Keratinocyte (primary cell): Measurements from ENCODE around the gene MED31. TPM values are rescaled to one million over a fixed set of nuclear protein-coding genes. Genes with fewer than 3 reads are reported as not detected.
"Not testable (repeated sequence)": the region's sequence is repeated elsewhere in the genome, so short reads cannot be mapped to it uniquely, and the experiment has no call there.

Experiments used
- DNase-seq: peaks from one replicate; pipeline ENCODE4 v3.0.0-alpha.2; 2011; ENCODE audit warnings: low read depth, missing footprints, low spot score
- FAIRE-seq: peaks from 2 replicates; lab custom pipeline; 2011; peaks lifted over from hg19 to GRCh38; lab: Jason Lieb, UNC
- H2AFZ ChIP-seq: 2 replicates; pipeline ENCODE4 v1.6.0; 2012; ENCODE audit warnings: low read length, control low read depth, inconsistent platforms; ENCODE audit not compliant: control insufficient read depth
- H3K27ac ChIP-seq: 2 replicates; pipeline ENCODE4 v1.5.1; 2011; ENCODE audit warnings: low read length; ENCODE audit not compliant: control insufficient read depth, insufficient read depth
- H3K27me3 ChIP-seq: 3 replicates; pipeline ENCODE4 v1.6.0; 2011; ENCODE audit warnings: low read length; ENCODE audit not compliant: control insufficient read depth, insufficient read depth; ENCODE audit errors: extremely low read depth
- H3K36me3 ChIP-seq, 2 experiments: 2 replicates in 1 of 2; 3 replicates in 1 of 2; pipeline ENCODE4 v1.5.1; 2011; ENCODE audit warnings: low read length in 2 of 2, mild to moderate bottlenecking in 1 of 2; ENCODE audit not compliant: control insufficient read depth in 2 of 2, insufficient read depth in 2 of 2; ENCODE audit errors: extremely low read depth in 1 of 2
- H3K4me1 ChIP-seq: 3 replicates; pipeline ENCODE4 v1.5.1; 2011; ENCODE audit warnings: low read length; ENCODE audit not compliant: control insufficient read depth, insufficient read depth; ENCODE audit errors: extremely low read depth
- H3K4me2 ChIP-seq: 3 replicates; pipeline ENCODE4 v1.6.0; 2011; ENCODE audit warnings: low read depth, low read length; ENCODE audit not compliant: control insufficient read depth, insufficient read depth; ENCODE audit errors: extremely low read depth
- H3K4me3 ChIP-seq, 3 experiments: fragments of 200-600 bp in 1 of 3; sonication (generic) in 1 of 3; 2 replicates in 2 of 3; 3 replicates in 1 of 3; pipeline ENCODE4 v1.5.1; 2011 to 2016; ENCODE audit warnings: low read length in 3 of 3, mild to moderate bottlenecking in 3 of 3, control low read depth in 2 of 3, inconsistent platforms in 1 of 3, low read depth in 1 of 3, mixed read lengths in 1 of 3, mixed run types in 1 of 3, moderate library complexity in 1 of 3; ENCODE audit not compliant: control insufficient read depth in 2 of 3, insufficient read depth in 2 of 3; ENCODE audit errors: extremely low read depth in 1 of 3
- H3K79me2 ChIP-seq: 2 replicates; pipeline ENCODE4 v1.6.0; 2012; ENCODE audit warnings: low read length; ENCODE audit not compliant: control insufficient read depth, insufficient read depth
- H3K9ac ChIP-seq: 3 replicates; pipeline ENCODE4 v1.6.0; 2011; ENCODE audit warnings: low read length; ENCODE audit not compliant: control insufficient read depth, insufficient read depth; ENCODE audit errors: extremely low read depth
- H3K9me1 ChIP-seq: 3 replicates; pipeline ENCODE4 v1.6.0; 2011; ENCODE audit warnings: low read length; ENCODE audit not compliant: control insufficient read depth, insufficient read depth; ENCODE audit errors: extremely low read depth
- H3K9me3 ChIP-seq: 2 replicates; pipeline ENCODE4 v1.5.1; 2012; ENCODE audit warnings: low read depth, low read length; ENCODE audit not compliant: control insufficient read depth
- H4K20me1 ChIP-seq: 3 replicates; pipeline ENCODE4 v1.6.0; 2011; ENCODE audit warnings: low read length; ENCODE audit not compliant: control insufficient read depth, insufficient read depth; ENCODE audit errors: extremely low read depth
- EZH2 ChIP-seq: IDR thresholded peaks from one replicate; pipeline ENCODE4 v1.6.1; 2012; ENCODE audit warnings: inconsistent platforms, mild to moderate bottlenecking, low read length, moderate library complexity
- dilution Hi-C: fragments of 300-500 bp; cut with MboI; formaldehyde crosslinking; loops from one replicate; pipeline ENCODE4 v1.7.0; 2020; ENCODE audit warnings: low sequenced_read_pairs; ENCODE audit not compliant: extremely low pct_ligation_motif_present
- polyA plus RNA-seq, 5 experiments: library from polyadenylated mRNA; depleted of rRNA in 3 of 5; stranded (reverse) in 3 of 5; stranded (forward) in 1 of 5; unstranded in 1 of 5; fragments of >200 nt; gene quantifications; 1 replicate in 1 of 5; 2 replicates in 3 of 5; 3 replicates in 1 of 5; pipeline versions ENCODE4 v1.2.1 to v1.2.3, GENCODE V29; 2011 to 2012; ENCODE audit warnings: missing spikeins in 2 of 5, low read depth in 1 of 5, low replicate concordance in 1 of 5
- TF ChIP-seq, protein P1 (sequence below), 3 experiments: IDR thresholded peaks in 1 of 3; conservative IDR thresholded peaks in 1 of 3; optimal IDR thresholded peaks in 1 of 3; 2 replicates in 2 of 3; 3 replicates in 1 of 3; pipeline versions ENCODE3 to v1.5.1; 2011; ENCODE audit warnings: low read length in 3 of 3, mild to moderate bottlenecking in 3 of 3, moderate library complexity in 2 of 3, control low read depth in 1 of 3, inconsistent platforms in 1 of 3; ENCODE audit not compliant: insufficient read depth in 2 of 3; ENCODE audit errors: extremely low read depth in 1 of 3

The MED31 gene
- polyA plus RNA-seq, 1 donor (not counting 4 experiments of a cell fraction or from before 2014, with no cell fraction given), result 49.0 TPM

DNA sequence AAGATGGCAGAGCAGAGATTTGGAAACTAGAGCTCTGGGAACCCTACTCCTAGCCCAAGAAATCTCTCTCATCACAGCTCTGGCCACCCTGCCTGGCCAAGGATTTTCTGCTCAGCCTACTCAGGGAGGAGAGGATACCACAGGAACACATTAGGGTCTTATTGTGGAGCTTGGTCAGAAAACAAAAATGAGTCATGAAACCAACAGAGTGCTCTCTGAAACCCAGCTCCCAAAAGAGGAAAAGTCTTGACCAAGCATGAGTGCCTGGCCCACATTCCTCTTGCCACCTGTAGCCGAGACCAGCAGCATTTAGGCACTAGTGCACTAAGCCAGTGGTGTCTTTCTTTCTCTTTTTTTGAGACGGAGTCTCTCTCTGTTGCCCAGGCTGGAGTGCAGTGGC, 43.6 kb upstream of the MED31 start:
- Histone ChIP-seq H3K9ac (no peak overlapping the region), H3K4me2 (no peak overlapping the region), H3K4me1 (no peaks in the 10 kb centered on the region), H3K9me1 (no peaks in the 10 kb centered on the region), H3K27ac (no peak overlapping the region), H3K79me2 (no peaks in the 10 kb centered on the region), H3K27me3 (peaks cover 9% of the 10 kb centered on the region), H3K36me3 (no peaks in the 10 kb centered on the region), H4K20me1 (no peaks in the 10 kb centered on the region), H2AFZ (no peak overlapping the region), H3K4me3 (no peak overlapping the region), H3K9me3 (no peaks in the 10 kb centered on the region)
- FAIRE-seq, result no peak
- TF ChIP-seq, protein P1, sequence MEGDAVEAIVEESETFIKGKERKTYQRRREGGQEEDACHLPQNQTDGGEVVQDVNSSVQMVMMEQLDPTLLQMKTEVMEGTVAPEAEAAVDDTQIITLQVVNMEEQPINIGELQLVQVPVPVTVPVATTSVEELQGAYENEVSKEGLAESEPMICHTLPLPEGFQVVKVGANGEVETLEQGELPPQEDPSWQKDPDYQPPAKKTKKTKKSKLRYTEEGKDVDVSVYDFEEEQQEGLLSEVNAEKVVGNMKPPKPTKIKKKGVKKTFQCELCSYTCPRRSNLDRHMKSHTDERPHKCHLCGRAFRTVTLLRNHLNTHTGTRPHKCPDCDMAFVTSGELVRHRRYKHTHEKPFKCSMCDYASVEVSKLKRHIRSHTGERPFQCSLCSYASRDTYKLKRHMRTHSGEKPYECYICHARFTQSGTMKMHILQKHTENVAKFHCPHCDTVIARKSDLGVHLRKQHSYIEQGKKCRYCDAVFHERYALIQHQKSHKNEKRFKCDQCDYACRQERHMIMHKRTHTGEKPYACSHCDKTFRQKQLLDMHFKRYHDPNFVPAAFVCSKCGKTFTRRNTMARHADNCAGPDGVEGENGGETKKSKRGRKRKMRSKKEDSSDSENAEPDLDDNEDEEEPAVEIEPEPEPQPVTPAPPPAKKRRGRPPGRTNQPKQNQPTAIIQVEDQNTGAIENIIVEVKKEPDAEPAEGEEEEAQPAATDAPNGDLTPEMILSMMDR (optimal IDR thresholded peaks at IDR 0.05 in 1 of 3, IDR thresholded peaks at IDR 0.05 in 1 of 3, conservative IDR thresholded peaks at IDR 0.05 in 1 of 3; ENCODE audit: extremely low read depth in 1 of 3, insufficient read depth in 2 of 3, low read length in 3 of 3), result no peak
- TF ChIP-seq EZH2, result no peak
- no peak for DNase-seq
- dilution Hi-C loops, result no loop called here

DNA sequence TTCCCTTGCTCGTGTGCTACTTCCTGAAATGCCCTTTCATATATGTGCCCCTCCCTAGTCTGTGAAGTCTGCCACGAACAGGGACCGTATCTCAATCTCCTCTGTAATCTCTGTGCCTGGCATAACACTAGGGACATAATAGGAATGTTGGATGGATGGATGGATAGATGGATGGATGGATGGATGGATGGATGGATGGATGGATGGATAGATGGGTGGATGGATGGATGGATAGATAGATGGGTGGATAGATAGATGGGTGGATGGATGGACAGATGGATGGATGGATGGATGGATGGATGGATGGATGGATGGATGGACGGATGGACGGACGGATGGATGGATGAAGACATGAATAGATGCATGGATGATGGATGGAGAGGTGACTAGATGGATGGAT, 40.6 kb upstream of the MED31 start:
- FAIRE-seq, H3K4me2 ChIP-seq, H3K4me1 ChIP-seq, DNase-seq, H3K9me3 ChIP-seq, H3K9ac ChIP-seq, H3K79me2 ChIP-seq, H3K4me3 ChIP-seq, dilution Hi-C loops, H4K20me1 ChIP-seq, H3K27ac ChIP-seq, H3K27me3 ChIP-seq, H2AFZ ChIP-seq, H3K36me3 ChIP-seq, H3K9me1 ChIP-seq: not testable (repeated sequence)

DNA sequence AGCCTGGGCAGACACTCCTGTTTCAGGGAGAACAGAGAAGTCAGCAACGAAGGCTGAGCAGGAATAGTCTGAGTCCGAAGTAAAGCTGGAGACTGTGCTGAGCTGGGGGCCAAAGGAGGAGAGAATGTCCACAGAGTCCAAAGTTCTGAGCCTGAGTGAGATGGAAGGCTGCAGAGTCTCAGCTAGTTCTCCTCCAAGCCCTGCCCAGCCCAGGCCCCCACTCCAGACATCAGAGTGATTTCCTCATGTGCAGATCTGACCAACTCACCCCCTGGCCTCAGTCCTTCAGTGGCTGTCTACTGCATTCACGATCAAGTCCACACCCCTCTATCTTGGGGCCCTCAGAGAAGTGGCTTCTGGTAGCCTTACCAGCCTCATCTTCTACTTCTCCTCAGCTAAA, 40.1 kb upstream of the MED31 start:
- no peaks in the 10 kb centered on the region for H3K36me3 ChIP-seq
- no peaks in the 10 kb centered on the region for H3K9me3 ChIP-seq
- H2AFZ ChIP-seq, result no peak overlapping the region
- TF ChIP-seq, protein P1 (optimal IDR thresholded peaks at IDR 0.05 in 1 of 3, IDR thresholded peaks at IDR 0.05 in 1 of 3, conservative IDR thresholded peaks at IDR 0.05 in 1 of 3; ENCODE audit: extremely low read depth in 1 of 3, insufficient read depth in 2 of 3, low read length in 3 of 3), result no peak
- TF ChIP-seq EZH2, result no peak
- DNase-seq (no peak), FAIRE-seq (no peak)
- H3K79me2 ChIP-seq, result no peaks in the 10 kb centered on the region
- H3K4me1 ChIP-seq, result no peaks in the 10 kb centered on the region
- H3K4me2 ChIP-seq, result no peak overlapping the region
- no peak overlapping the region for H3K4me3 ChIP-seq
- H3K9ac ChIP-seq, result no peak overlapping the region
- H3K27ac ChIP-seq, result no peak overlapping the region
- H4K20me1 ChIP-seq, result no peaks in the 10 kb centered on the region
- peaks cover 9% of the 10 kb centered on the region for H3K27me3 ChIP-seq
- no peaks in the 10 kb centered on the region for H3K9me1 ChIP-seq
- dilution Hi-C loops, result no loop called here
